Mesenchymal stem cell (in vitro differentiated cells and primary cell): ENCODE results near the gene PDGFA.

Experiments used
- DNase-seq: peaks from one replicate; pipeline ENCODE4 v3.0.0-alpha.2; 2013
- H2AFZ ChIP-seq: one replicate; pipeline ENCODE4 v1.6.1; 2013; ENCODE audit warnings: low read depth, mild to moderate bottlenecking, control low read depth, inconsistent platforms, low read length, moderate library complexity
- H2AK5ac ChIP-seq: 2 replicates; pipeline ENCODE4 v1.6.1; 2013; ENCODE audit warnings: low read length, moderate library complexity, mild to moderate bottlenecking, inconsistent platforms; ENCODE audit not compliant: severe bottlenecking
- H2BK120ac ChIP-seq: one replicate; pipeline ENCODE4 v1.6.1; 2013; ENCODE audit warnings: low read depth, mild to moderate bottlenecking, inconsistent platforms, low read length, moderate library complexity
- H2BK12ac ChIP-seq, 2 experiments: one replicate each; pipeline ENCODE4 v1.6.1; 2013; ENCODE audit warnings: inconsistent platforms in 2 of 2, low read length in 2 of 2, mild to moderate bottlenecking in 2 of 2, moderate library complexity in 2 of 2, control low read depth in 1 of 2
- H2BK15ac ChIP-seq: one replicate; pipeline ENCODE4 v1.6.1; 2013; ENCODE audit warnings: mild to moderate bottlenecking, low read depth, inconsistent platforms; ENCODE audit not compliant: poor library complexity, severe bottlenecking
- H2BK5ac ChIP-seq: 2 replicates; pipeline ENCODE4 v1.6.1; 2013; ENCODE audit warnings: low read depth, mild to moderate bottlenecking, low read length, control low read depth, inconsistent platforms; ENCODE audit not compliant: poor library complexity, severe bottlenecking
- H3K14ac ChIP-seq, 2 experiments: one replicate each; pipeline ENCODE4 v1.6.1; 2013; ENCODE audit warnings: inconsistent platforms in 2 of 2, low read length in 2 of 2, control low read depth in 1 of 2, mild to moderate bottlenecking in 1 of 2, moderate library complexity in 1 of 2
- H3K18ac ChIP-seq, 2 experiments: one replicate each; pipeline ENCODE4 v1.6.1; 2013; ENCODE audit warnings: inconsistent platforms in 2 of 2, low read length in 2 of 2, control low read depth in 1 of 2, low read depth in 1 of 2, mild to moderate bottlenecking in 1 of 2
- H3K23ac ChIP-seq, 2 experiments: one replicate each; pipeline ENCODE4 v1.6.1; 2013; ENCODE audit warnings: inconsistent platforms in 2 of 2, low read length in 2 of 2, mild to moderate bottlenecking in 2 of 2, moderate library complexity in 2 of 2, control low read depth in 1 of 2
- H3K27ac ChIP-seq: 2 replicates; pipeline ENCODE4 v1.5.1; 2013; ENCODE audit warnings: mild to moderate bottlenecking, moderate library complexity, low read length, control low read depth, inconsistent platforms; ENCODE audit not compliant: poor library complexity, severe bottlenecking
- H3K27me3 ChIP-seq, 2 experiments: 2 replicates each; pipeline versions ENCODE4 v1.6.1 to v1.7.0; 2013; ENCODE audit warnings: low read length in 2 of 2, mild to moderate bottlenecking in 2 of 2, moderate library complexity in 2 of 2, control low read depth in 1 of 2, inconsistent platforms in 1 of 2; ENCODE audit not compliant: control insufficient read depth in 1 of 2, insufficient read depth in 1 of 2
- H3K36me3 ChIP-seq, 2 experiments: 2 replicates each; pipeline versions ENCODE4 v1.6.1 to v1.7.0; 2013; ENCODE audit warnings: low read length in 2 of 2, control low read depth in 1 of 2, inconsistent platforms in 1 of 2, low read depth in 1 of 2, mild to moderate bottlenecking in 1 of 2; ENCODE audit not compliant: insufficient read depth in 2 of 2, control insufficient read depth in 1 of 2
- H3K4ac ChIP-seq, 2 experiments: one replicate each; pipeline ENCODE4 v1.6.1; 2013; ENCODE audit warnings: inconsistent platforms in 2 of 2, low read length in 2 of 2, mild to moderate bottlenecking in 2 of 2, moderate library complexity in 2 of 2, control low read depth in 1 of 2, low read depth in 1 of 2
- H3K4me1 ChIP-seq: 2 replicates; pipeline ENCODE4 v1.6.1; 2013; ENCODE audit warnings: low read depth, low read length, control low read depth; ENCODE audit not compliant: control insufficient read depth, insufficient read depth
- H3K4me2 ChIP-seq: 2 replicates; pipeline ENCODE4 v1.6.1; 2013; ENCODE audit warnings: low read length, mild to moderate bottlenecking, inconsistent platforms; ENCODE audit not compliant: poor library complexity, severe bottlenecking
- H3K4me3 ChIP-seq, 2 experiments: 2 replicates each; pipeline versions ENCODE4 v1.5.1 to v1.7.0; 2013; ENCODE audit warnings: low read length in 2 of 2, mild to moderate bottlenecking in 2 of 2, control low read depth in 1 of 2, low read depth in 1 of 2; ENCODE audit not compliant: insufficient read depth in 1 of 2
- H3K79me1 ChIP-seq: replicated peaks from 2 replicates; pipeline ENCODE4 v1.6.1; 2013; ENCODE audit warnings: mild to moderate bottlenecking, control low read depth, low read length, inconsistent platforms; ENCODE audit not compliant: poor library complexity, severe bottlenecking
- H3K9ac ChIP-seq: 2 replicates; pipeline ENCODE4 v1.7.0; 2013; ENCODE audit warnings: mild to moderate bottlenecking, low read length, moderate library complexity
- H3K9me3 ChIP-seq: 2 replicates; pipeline ENCODE4 v1.7.0; 2013; ENCODE audit warnings: mild to moderate bottlenecking, low read length; ENCODE audit not compliant: control insufficient read depth
- H4K8ac ChIP-seq: one replicate; pipeline ENCODE4 v1.6.1; 2013; ENCODE audit warnings: inconsistent platforms, mild to moderate bottlenecking, low read length, moderate library complexity
- H4K91ac ChIP-seq: one replicate; pipeline ENCODE4 v1.6.1; 2013; ENCODE audit warnings: mild to moderate bottlenecking, low read length, inconsistent platforms
- WGBS: methylation state at CpG from one replicate; pipeline ENCODE4 v1.1.7; 2013; ENCODE audit warnings: mixed read lengths; 5-methylcytosine and 5-hydroxymethylcytosine counted together

Gene PDGFA

GRCh38 chr7:540579-540978 is 20.9 kb upstream of the PDGFA start:
- H2BK15ac ChIP-seq: no peak overlapping the region
- no peak overlapping the region for H3K9ac ChIP-seq
- WGBS: 96% methylated on average over 14 of the region's 14 CpGs
- H3K27me3 ChIP-seq: no peaks in the 10 kb centered on the region
- H3K4me2 ChIP-seq: no peak overlapping the region
- H3K14ac ChIP-seq: peak overlapping the region in 1 of 2 experiments; percentile 18
- H3K4me1 ChIP-seq: peaks cover 50% of the 10 kb centered on the region
- H2AFZ ChIP-seq: no peak overlapping the region
- no peak overlapping the region for H3K23ac ChIP-seq
- H3K18ac ChIP-seq: peak overlapping the region in 1 of 2 experiments; percentile 93
- H3K79me1 ChIP-seq: no peaks in the 10 kb centered on the region
- peak overlapping the region; percentile 2 for H4K91ac ChIP-seq
- no peak overlapping the region for H3K27ac ChIP-seq
- no peak overlapping the region for H2BK5ac ChIP-seq
- H3K36me3 ChIP-seq: peaks cover 0 to 3% of the 10 kb centered on the region in 2 experiments
- peak overlapping the region in 1 of 2 experiments; percentile 91 for H2BK12ac ChIP-seq
- H3K4ac ChIP-seq: peak overlapping the region in 1 of 2 experiments; percentile 81
- H2BK120ac ChIP-seq: peak overlapping the region; percentile 21
- H3K4me3 ChIP-seq: no peak overlapping the region
- H3K9me3 ChIP-seq: no peaks in the 10 kb centered on the region
- DNase-seq: no peak
- peak overlapping the region; percentile 34 for H2AK5ac ChIP-seq
- no peak overlapping the region for H4K8ac ChIP-seq

GRCh38 chr7:539731-540411 is 20.2 kb upstream of the PDGFA start:
- Histone ChIP-seq H3K27ac (peak overlapping the region; percentile 64), H2BK12ac (peak overlapping the region in 1 of 2 experiments; percentile 93), H3K4me2 (no peak overlapping the region), H2BK120ac (peak overlapping the region; percentile 97), H3K79me1 (no peaks in the 10 kb centered on the region), H3K4ac (peak overlapping the region in 1 of 2 experiments; percentile 81), H3K18ac (peak overlapping the region; percentile 6 to 93), H3K27me3 (peaks cover 0 to 3% of the 10 kb centered on the region in 2 experiments), H4K8ac (peak overlapping the region; percentile 85), H2AFZ (peak overlapping the region; percentile 36), H2BK15ac (peak overlapping the region; percentile 82), H2BK5ac (peak overlapping the region; percentile 97), H2AK5ac (peak overlapping the region; percentile 34), H3K23ac (no peak overlapping the region), H3K14ac (no peak overlapping the region), H4K91ac (peak overlapping the region; percentile 8), H3K9me3 (no peaks in the 10 kb centered on the region), H3K9ac (no peak overlapping the region), H3K4me3 (no peak overlapping the region), H3K4me1 (peaks cover 50% of the 10 kb centered on the region), H3K36me3 (peaks cover 0 to 3% of the 10 kb centered on the region in 2 experiments)
- 76% methylated on average over 13 of the region's 17 CpGs for WGBS
- peak; percentile 78 for DNase-seq

GRCh38 chr7:538764-539685 is 19.4 kb upstream of the PDGFA start:
- H3K18ac ChIP-seq: peak overlapping the region; percentile 90 to 95
- no peaks in the 10 kb centered on the region for H3K79me1 ChIP-seq
- H2BK120ac ChIP-seq: peak overlapping the region; percentile 97
- H2BK15ac ChIP-seq: peak overlapping the region; percentile 91
- H4K8ac ChIP-seq: peak overlapping the region; percentile 93
- H2AFZ ChIP-seq: no peak overlapping the region
- H2BK5ac ChIP-seq: peak overlapping the region; percentile 80
- H3K4me2 ChIP-seq: no peak overlapping the region
- H3K4ac ChIP-seq: peak overlapping the region; percentile 86 to 94
- H3K27ac ChIP-seq: peak overlapping the region; percentile 68
- H3K4me1 ChIP-seq: peaks cover 50% of the 10 kb centered on the region
- 67% methylated on average over 27 of the region's 37 CpGs for WGBS
- peaks cover 0 to 11% of the 10 kb centered on the region in 2 experiments for H3K27me3 ChIP-seq
- H3K4me3 ChIP-seq: no peak overlapping the region
- peak overlapping the region in 1 of 2 experiments; percentile 78 for H3K14ac ChIP-seq
- H3K9me3 ChIP-seq: no peaks in the 10 kb centered on the region
- H2AK5ac ChIP-seq: peak overlapping the region; percentile 95
- H4K91ac ChIP-seq: peak overlapping the region; percentile 94
- no peak overlapping the region for H3K9ac ChIP-seq
- peak overlapping the region; percentile 96 for H2BK12ac ChIP-seq
- peak; percentile 26 for DNase-seq
- peaks cover 0 to 3% of the 10 kb centered on the region in 2 experiments for H3K36me3 ChIP-seq
- no peak overlapping the region for H3K23ac ChIP-seq
